KMS-11 (cell line): Measurements from ENCODE around the gene APOM.

Source experiments
- H2AFZ ChIP-seq: fragments of 200-600 bp; sonication (generic); 2 replicates; pipeline ENCODE4 v1.6.1; 2016; ENCODE audit warnings: antibody characterized with exemption, mixed run types, low read depth
- H3K27ac ChIP-seq: fragments of 200-600 bp; sonication (generic); 2 replicates; pipeline ENCODE4 v1.6.1; 2016; ENCODE audit warnings: mild to moderate bottlenecking, mixed run types
- H3K27me3 ChIP-seq: fragments of 200-600 bp; sonication (generic); 2 replicates; pipeline ENCODE4 v1.6.1; 2017; ENCODE audit warnings: mild to moderate bottlenecking, low read depth, mixed run types, moderate library complexity; ENCODE audit not compliant: insufficient read depth
- H3K36me3 ChIP-seq: fragments of 200-600 bp; sonication (generic); 2 replicates; pipeline ENCODE4 v1.6.1; 2017; ENCODE audit warnings: mild to moderate bottlenecking, mixed run types; ENCODE audit not compliant: insufficient read depth
- H3K4me1 ChIP-seq: fragments of 200-600 bp; sonication (generic); 2 replicates; pipeline ENCODE4 v1.6.1; 2016; ENCODE audit warnings: mild to moderate bottlenecking, low read depth, mixed run types; ENCODE audit not compliant: poor library complexity, severe bottlenecking
- H3K4me2 ChIP-seq: fragments of 200-600 bp; sonication (generic); 2 replicates; pipeline ENCODE4 v1.7.0; 2016; ENCODE audit warnings: mild to moderate bottlenecking, mixed run types
- H3K4me3 ChIP-seq: fragments of 200-600 bp; sonication (generic); IDR thresholded peaks from 2 replicates; pipeline ENCODE4 v1.6.1; 2017; ENCODE audit warnings: low read depth, low read length, mixed read lengths; ENCODE audit not compliant: insufficient read depth
- H3K79me2 ChIP-seq: fragments of 200-600 bp; sonication (generic); 2 replicates; pipeline ENCODE4 v1.6.1; 2016; ENCODE audit warnings: low read depth, mixed run types; ENCODE audit not compliant: insufficient read depth
- H3K9ac ChIP-seq: fragments of 200-600 bp; sonication (generic); 2 replicates; pipeline ENCODE4 v1.6.1; 2016; ENCODE audit warnings: mild to moderate bottlenecking, mixed run types
- H4K20me1 ChIP-seq: fragments of 200-600 bp; sonication (generic); 2 replicates; pipeline ENCODE4 v1.6.1; 2016; ENCODE audit warnings: mild to moderate bottlenecking, mixed run types; ENCODE audit not compliant: insufficient read depth
- CTCF ChIP-seq: fragments of 200-600 bp; sonication (generic); conservative IDR thresholded peaks from 2 replicates; pipeline ENCODE4 v1.6.1; 2017; ENCODE audit warnings: low read depth, mild to moderate bottlenecking, antibody characterized with exemption, low read length, moderate library complexity, mixed read lengths

Gene APOM

GRCh38 chr6:31686483-31686882 lies 30.8 kb downstream of the APOM start:
- no peaks in the 10 kb centered on the region for H4K20me1 ChIP-seq
- no peaks in the 10 kb centered on the region for H3K27me3 ChIP-seq
- no peak overlapping the region for H3K4me3 ChIP-seq
- H3K4me2 ChIP-seq, result no peak overlapping the region
- no peak overlapping the region for H2AFZ ChIP-seq
- H3K27ac ChIP-seq, result no peak overlapping the region
- H3K36me3 ChIP-seq, result no peaks in the 10 kb centered on the region
- TF ChIP-seq CTCF, result no peak
- no peaks in the 10 kb centered on the region for H3K79me2 ChIP-seq
- H3K9ac ChIP-seq, result no peak overlapping the region
- H3K4me1 ChIP-seq, result peaks cover 1% of the 10 kb centered on the region

GRCh38 chr6:31687321-31687720 lies 31.6 kb downstream of the APOM start:
- no peak overlapping the region for H3K9ac ChIP-seq
- TF ChIP-seq CTCF, result no peak
- no peak overlapping the region for H3K4me3 ChIP-seq
- H3K27me3 ChIP-seq, result no peaks in the 10 kb centered on the region
- H3K36me3 ChIP-seq, result no peaks in the 10 kb centered on the region
- H2AFZ ChIP-seq, result no peak overlapping the region
- no peaks in the 10 kb centered on the region for H3K79me2 ChIP-seq
- no peak overlapping the region for H3K27ac ChIP-seq
- no peaks in the 10 kb centered on the region for H4K20me1 ChIP-seq
- no peaks in the 10 kb centered on the region for H3K4me1 ChIP-seq
- no peak overlapping the region for H3K4me2 ChIP-seq

GRCh38 chr6:31687860-31688693 lies 32.4 kb downstream of the APOM start:
- no peaks in the 10 kb centered on the region for H3K79me2 ChIP-seq
- H3K27ac ChIP-seq, result no peak overlapping the region
- no peaks in the 10 kb centered on the region for H3K27me3 ChIP-seq
- no peaks in the 10 kb centered on the region for H3K4me1 ChIP-seq
- no peaks in the 10 kb centered on the region for H3K36me3 ChIP-seq
- H4K20me1 ChIP-seq, result no peaks in the 10 kb centered on the region
- no peak overlapping the region for H3K4me2 ChIP-seq
- no peak overlapping the region for H3K4me3 ChIP-seq
- H3K9ac ChIP-seq, result no peak overlapping the region
- H2AFZ ChIP-seq, result no peak overlapping the region
- no peak for TF ChIP-seq CTCF

- H3K36me3 ChIP-seq, result no peaks in the 10 kb centered on the region
- H3K27ac ChIP-seq, result no peak overlapping the region
- no peak overlapping the region for H3K9ac ChIP-seq
- H3K27me3 ChIP-seq, result no peaks in the 10 kb centered on the region
- H3K4me1 ChIP-seq, result no peaks in the 10 kb centered on the region
- TF ChIP-seq CTCF, result peak; percentile 61; the same call in 1 of the 2 replicates
- H3K4me2 ChIP-seq, result no peak overlapping the region
- H3K4me3 ChIP-seq, result no peak overlapping the region
- no peaks in the 10 kb centered on the region for H4K20me1 ChIP-seq
- H3K79me2 ChIP-seq, result no peaks in the 10 kb centered on the region
- no peak overlapping the region for H2AFZ ChIP-seq
Observed at GRCh38 chr6:31689249-31690110, 33.8 kb downstream of the APOM start.
